Calu3 (cell line): ENCODE data around the gene CTAGE4. TPM values are rescaled to one million over a fixed set of nuclear protein-coding genes. Genes with fewer than 3 reads are reported as not detected.
"Not testable (repeated sequence)": the region's sequence is repeated elsewhere in the genome, so short reads cannot be mapped to it uniquely, and the experiment has no call there.

Experiments used
- BruUV-seq: library from RNA; stranded (reverse); fragments of 400-500 nt; replicated peaks from 2 replicates; lab custom pipeline; 2021; lab: Mats Ljungman, UMichigan
- CTCF ChIA-PET: fragments of 300-600 bp; sonication (Branson Sonifier 250); formaldehyde crosslinking; loops from one replicate; lab custom pipeline; 2022; ENCODE audit warnings: antibody characterized with exemption; lab: Charles Lee
- DNase-seq: peaks from one replicate; pipeline ENCODE4 v3.0.0; 2022
- H3K27ac Mint-ChIP-seq: one replicate; pipeline ENCODE4 v1.8.0; 2022; ENCODE audit warnings: mixed read lengths; ENCODE audit not compliant: unreplicated experiment
- H3K27me3 Mint-ChIP-seq: one replicate; pipeline ENCODE4 v1.8.0; 2022; ENCODE audit warnings: mixed read lengths; ENCODE audit not compliant: unreplicated experiment
- H3K36me3 Mint-ChIP-seq: one replicate; pipeline ENCODE4 v1.8.0; 2022; ENCODE audit warnings: mild to moderate bottlenecking, moderate library complexity, mixed read lengths; ENCODE audit not compliant: insufficient read depth, unreplicated experiment
- H3K4me1 Mint-ChIP-seq: one replicate; pipeline ENCODE4 v1.8.0; 2022; ENCODE audit warnings: mild to moderate bottlenecking, low read depth, mixed read lengths; ENCODE audit not compliant: unreplicated experiment
- H3K4me3 Mint-ChIP-seq: one replicate; pipeline ENCODE4 v1.8.0; 2022; ENCODE audit warnings: mild to moderate bottlenecking, low read depth, moderate library complexity, mixed read lengths; ENCODE audit not compliant: unreplicated experiment
- H3K9me3 Mint-ChIP-seq: one replicate; pipeline ENCODE4 v1.8.0; 2022; ENCODE audit warnings: low read depth, mixed read lengths; ENCODE audit not compliant: unreplicated experiment
- intact Hi-C: fragments of 100-400 bp; cut with micrococcal nuclease; formaldehyde crosslinking; loops from one replicate; pipeline ENCODE4 v1.10.0; 2022; ENCODE audit not compliant: unreplicated experiment
- total RNA-seq: library from RNA; stranded (reverse); gene quantifications from 2 replicates; pipeline ENCODE4 v1.2.3, GENCODE V29; 2022

CTAGE4 gene
- total RNA-seq, 1 experiment from 2014 or later = 20.7 TPM

- intact Hi-C loops, H3K27me3 Mint-ChIP-seq, H3K27ac Mint-ChIP-seq, H3K9me3 Mint-ChIP-seq, CTCF ChIA-PET, H3K36me3 Mint-ChIP-seq, DNase-seq, H3K4me3 Mint-ChIP-seq, BruUV-seq, H3K4me1 Mint-ChIP-seq: not testable (repeated sequence)
These were observed 47.8 kb downstream of the CTAGE4 start for GRCh38 chr7:144231027-144231426.

- H3K4me3 Mint-ChIP-seq, BruUV-seq, intact Hi-C loops, H3K9me3 Mint-ChIP-seq, H3K36me3 Mint-ChIP-seq, H3K27ac Mint-ChIP-seq, DNase-seq, CTCF ChIA-PET, H3K4me1 Mint-ChIP-seq, H3K27me3 Mint-ChIP-seq: not testable (repeated sequence)
These were observed 49.8 kb downstream of the CTAGE4 start for GRCh38 chr7:144233039-144233438.

Other genes starting within 250 kb of the CTAGE4 start
- not detected in 2 replicates for gene OR2F2, start 248.2 kb upstream of the CTAGE4 start, total RNA-seq
- not detected in 2 replicates for gene OR2F1, start 228.6 kb upstream of the CTAGE4 start, total RNA-seq
- gene OR6B1, start 183.1 kb upstream of the CTAGE4 start, total RNA-seq = not detected in 2 replicates
- not detected in 2 replicates for gene OR2A5, start 134.5 kb upstream of the CTAGE4 start, total RNA-seq
- gene OR2A25, start 113.7 kb upstream of the CTAGE4 start, total RNA-seq = not detected in 2 replicates
- not detected in 2 replicates for gene OR2A12, start 97.2 kb upstream of the CTAGE4 start, total RNA-seq
- gene OR2A2, start 73.9 kb upstream of the CTAGE4 start, total RNA-seq = not detected in 2 replicates
- gene OR2A14, start 60.3 kb upstream of the CTAGE4 start, total RNA-seq = not detected in 2 replicates
- gene ARHGEF35, start 12.4 kb downstream of the CTAGE4 start, total RNA-seq = 11.8 and 13.7 TPM in 2 replicates
- not detected in 2 replicates for gene OR2A42, start 56.1 kb downstream of the CTAGE4 start, total RNA-seq
- gene OR2A7, start 81.3 kb downstream of the CTAGE4 start, total RNA-seq = 16.3 and 18.9 TPM in 2 replicates
- 3.9 and 4.3 TPM in 2 replicates for gene CTAGE8, start 85.8 kb downstream of the CTAGE4 start, total RNA-seq
- not detected in 2 replicates for gene OR2A1, start 129.0 kb downstream of the CTAGE4 start, total RNA-seq
- gene ARHGEF5, start 171.9 kb downstream of the CTAGE4 start, total RNA-seq = 51.5 and 59.4 TPM in 2 replicates
- not detected in 2 replicates for gene NOBOX, start 220.2 kb downstream of the CTAGE4 start, total RNA-seq